Cardiac fibroblast (primary cell): ENCODE measurements around the gene STYX.

Experiments used
- DNase-seq, 2 donors: peaks; one replicate each; pipeline versions ENCODE4 v3.0.0 to v3.0.0-alpha.2; 2010; ENCODE audit warnings: low read depth in 2 of 2
- H3K4me3 ChIP-seq, 2 donors: replicated peaks in 1 of 2; 1 replicate in 1 of 2; 2 replicates in 1 of 2; pipeline ENCODE4 v1.5.1; 2011; ENCODE audit warnings: low read depth in 2 of 2, low read length in 2 of 2, mild to moderate bottlenecking in 2 of 2, moderate library complexity in 1 of 2
- TF ChIP-seq, protein P1 (sequence below): IDR thresholded peaks from one replicate; pipeline ENCODE4 v1.5.1; 2011; ENCODE audit warnings: low read depth, mild to moderate bottlenecking, low read length, inconsistent platforms

Gene STYX

DNA sequence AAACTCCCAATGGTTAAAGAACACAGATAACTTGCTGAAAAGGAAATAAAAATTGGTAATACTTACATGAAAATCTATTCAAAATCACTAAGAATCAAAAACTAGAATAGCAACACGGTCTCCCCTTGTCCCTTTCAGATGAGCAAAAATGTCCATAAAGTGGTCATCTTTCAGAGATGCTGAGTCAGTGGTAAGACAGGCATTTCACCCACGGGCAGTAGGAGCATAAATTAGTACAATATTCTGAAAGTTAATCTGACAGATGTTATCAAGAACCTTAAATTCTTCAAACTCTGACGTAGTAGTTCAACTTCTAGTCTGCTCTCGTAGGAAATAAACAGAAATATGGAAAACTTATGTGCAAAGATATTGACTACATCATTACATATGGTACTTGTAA is 94.5 kb downstream of the STYX start:
- TF ChIP-seq, protein P1, sequence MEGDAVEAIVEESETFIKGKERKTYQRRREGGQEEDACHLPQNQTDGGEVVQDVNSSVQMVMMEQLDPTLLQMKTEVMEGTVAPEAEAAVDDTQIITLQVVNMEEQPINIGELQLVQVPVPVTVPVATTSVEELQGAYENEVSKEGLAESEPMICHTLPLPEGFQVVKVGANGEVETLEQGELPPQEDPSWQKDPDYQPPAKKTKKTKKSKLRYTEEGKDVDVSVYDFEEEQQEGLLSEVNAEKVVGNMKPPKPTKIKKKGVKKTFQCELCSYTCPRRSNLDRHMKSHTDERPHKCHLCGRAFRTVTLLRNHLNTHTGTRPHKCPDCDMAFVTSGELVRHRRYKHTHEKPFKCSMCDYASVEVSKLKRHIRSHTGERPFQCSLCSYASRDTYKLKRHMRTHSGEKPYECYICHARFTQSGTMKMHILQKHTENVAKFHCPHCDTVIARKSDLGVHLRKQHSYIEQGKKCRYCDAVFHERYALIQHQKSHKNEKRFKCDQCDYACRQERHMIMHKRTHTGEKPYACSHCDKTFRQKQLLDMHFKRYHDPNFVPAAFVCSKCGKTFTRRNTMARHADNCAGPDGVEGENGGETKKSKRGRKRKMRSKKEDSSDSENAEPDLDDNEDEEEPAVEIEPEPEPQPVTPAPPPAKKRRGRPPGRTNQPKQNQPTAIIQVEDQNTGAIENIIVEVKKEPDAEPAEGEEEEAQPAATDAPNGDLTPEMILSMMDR: no peak
- H3K4me3 ChIP-seq: no peak overlapping the region
- DNase-seq: peak; percentile 17 to 57
